ENCODE data around the gene SENP3.

DNA sequence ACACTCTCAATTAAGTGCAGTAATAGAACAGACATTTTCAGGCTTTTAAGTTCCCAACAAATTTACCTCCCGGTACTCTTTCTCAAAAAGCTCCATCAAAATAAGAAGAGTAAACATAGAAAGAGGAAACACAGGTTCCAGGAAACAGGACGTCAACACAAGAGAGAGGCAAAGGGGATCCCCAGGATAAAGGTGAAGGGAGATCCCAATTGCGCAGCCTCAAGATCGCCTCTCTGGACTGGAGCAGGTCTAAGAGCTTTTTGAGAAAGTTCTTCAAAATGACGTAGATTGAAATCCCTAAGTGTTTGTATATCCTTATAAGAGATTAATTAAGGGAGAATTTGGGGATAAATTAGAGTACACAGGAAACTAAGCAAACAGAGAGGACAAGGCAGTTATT lies 56.9 kb downstream of the SENP3 start:
- TF ChIP-seq GATA2 (IDR thresholded peaks at IDR 0.05; ENCODE audit: low read depth, low read length) (no peak), GATA3 (IDR thresholded peaks at IDR 0.05; ENCODE audit: low read depth, low read length) (no peak)
